ENCODE data around the gene PROSER3. TPM values are rescaled to one million over a fixed set of nuclear protein-coding genes. Genes with fewer than 3 reads are reported as not detected.

PROSER3 gene
- total and polyA plus RNA-seq, 2 experiments from 2014 or later, result 21.8 to 28.0 TPM

DNA sequence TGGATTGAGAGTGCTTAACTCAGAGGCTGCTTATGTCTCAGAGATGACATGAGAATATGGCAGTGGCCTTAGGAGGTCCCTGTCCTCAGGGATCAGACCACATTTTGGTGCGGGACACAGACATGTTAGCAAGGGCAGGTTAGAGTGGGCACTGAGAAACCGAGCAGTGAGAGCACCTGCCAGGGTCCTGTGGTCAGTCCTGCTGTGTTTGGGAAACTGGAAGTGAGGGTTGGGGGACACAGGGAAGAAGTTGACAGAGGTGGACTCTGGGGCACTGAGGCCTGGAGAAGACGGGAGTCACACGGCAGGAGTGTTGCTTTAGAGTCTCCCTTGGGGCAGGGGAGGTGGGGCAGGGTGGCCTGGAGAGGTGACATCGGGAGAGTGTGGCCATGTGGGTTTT is 23.1 kb upstream of the PROSER3 start:
- Histone ChIP-seq H2AFZ (no peak overlapping the region), H3K4me3 (no peak overlapping the region), H3K27ac (ENCODE audit: low read depth) (no peak overlapping the region), H3K27me3 (ENCODE audit: insufficient read depth) (no peaks in the 10 kb centered on the region), H4K20me1 (replicated peaks; ENCODE audit: insufficient read depth) (no peaks in the 10 kb centered on the region; the same call in 1 of the 2 replicates), H3F3A (replicated peaks; ENCODE audit: low read depth) (no peaks in the 10 kb centered on the region), H3K4me2 (no peak overlapping the region), H3K4me1 (ENCODE audit: insufficient read depth) (no peaks in the 10 kb centered on the region; the same call in 1 of the 2 replicates), H3K79me2 (replicated peaks; ENCODE audit: insufficient read depth) (no peaks in the 10 kb centered on the region), H3K9me2 (ENCODE audit: insufficient read depth) (no peaks in the 10 kb centered on the region), H3K36me3 (ENCODE audit: insufficient read depth) (peaks cover 4% of the 10 kb centered on the region; the same call in 1 of the 2 replicates)
- DNase-seq (ENCODE audit: low spot score) (no peak), ATAC-seq (no peak)
- TF ChIP-seq STAT1 (IDR thresholded peaks at IDR 0.05; ENCODE audit: unreplicated experiment) (no peak), EZH2 (IDR thresholded peaks at IDR 0.05; ENCODE audit: low read depth, unreplicated experiment) (no peak), JUNB (IDR thresholded peaks at IDR 0.05; ENCODE audit: unreplicated experiment) (no peak), POLR2AphosphoS5 (IDR thresholded peaks at IDR 0.05; ENCODE audit: low read depth) (no peak), NANOG (IDR thresholded peaks at IDR 0.05; ENCODE audit: borderline replicate concordance) (no peak), ETS1 (IDR thresholded peaks at IDR 0.05) (no peak)
- H3K4me3 Mint-ChIP-seq, result no peak overlapping the region; the same call in 2 of the 3 replicates
- H3K36me3 Mint-ChIP-seq (ENCODE audit: low read depth), result peaks cover 66% of the 10 kb centered on the region
- no peaks in the 10 kb centered on the region for H3K4me1 Mint-ChIP-seq
- H3K9me3 Mint-ChIP-seq, result no peaks in the 10 kb centered on the region; the same call in 2 of the 3 replicates
- peaks cover 5% of the 10 kb centered on the region for H3K27me3 Mint-ChIP-seq (ENCODE audit: insufficient read depth, low read depth, poor library complexity)
- no peak overlapping the region for H3K27ac Mint-ChIP-seq

DNA sequence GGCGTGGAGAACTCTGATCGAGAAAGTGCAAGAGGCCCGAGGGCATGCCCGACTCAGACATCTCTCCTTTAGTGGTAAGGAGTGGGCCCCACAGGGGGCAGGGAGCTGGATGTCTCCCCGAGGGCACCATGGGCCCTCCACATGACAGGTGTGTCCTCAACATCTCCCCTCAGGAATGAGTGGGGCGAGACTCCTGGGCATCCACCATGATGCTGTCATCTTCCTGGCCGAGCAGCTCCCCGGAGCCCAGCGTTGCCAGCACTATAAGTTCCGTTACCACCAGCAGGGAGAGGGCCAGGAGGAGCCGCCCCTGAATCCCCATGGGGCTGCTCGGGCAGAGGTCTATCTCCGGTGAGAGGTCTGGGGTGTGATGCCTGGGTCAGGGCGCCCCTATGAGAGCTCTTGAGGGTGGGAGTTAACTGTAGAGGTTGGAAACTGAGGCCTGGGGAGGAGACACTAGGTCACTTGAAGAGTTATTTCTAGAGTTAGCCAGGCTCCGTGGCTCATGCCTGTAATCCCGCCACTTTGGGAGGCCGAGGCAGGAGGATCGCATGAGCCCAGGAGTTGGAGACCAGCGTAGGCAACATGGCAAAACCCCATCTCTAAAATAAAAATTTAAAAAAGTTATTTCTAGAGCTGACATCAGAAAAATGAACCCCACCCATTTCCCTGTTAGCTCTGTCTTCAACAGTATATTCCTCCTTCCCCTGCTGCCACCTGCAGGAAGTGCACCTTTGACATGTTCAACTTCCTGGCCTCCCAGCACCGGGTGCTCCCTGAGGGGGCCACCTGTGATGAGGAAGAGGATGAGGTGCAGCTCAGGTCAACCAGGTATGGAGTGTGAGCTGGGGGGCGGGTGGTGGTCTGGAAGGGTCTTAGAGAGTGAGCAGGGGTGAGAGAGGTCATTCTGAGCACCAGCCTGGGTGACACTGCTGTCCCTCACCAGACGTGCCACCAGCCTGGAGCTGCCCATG is 20.8 kb upstream of the PROSER3 start:
- no peak overlapping the region for H2AFZ ChIP-seq
- ATAC-seq (no peak), DNase-seq (ENCODE audit: low spot score) (no peak)
- Mint-ChIP-seq H3K36me3 (ENCODE audit: low read depth) (peaks cover 49% of the 10 kb centered on the region), H3K27ac (no peak overlapping the region), H3K4me3 (no peak overlapping the region), H3K4me1 (peaks cover 1% of the 10 kb centered on the region), H3K27me3 (ENCODE audit: insufficient read depth, low read depth, poor library complexity) (peaks cover 5% of the 10 kb centered on the region), H3K9me3 (no peaks in the 10 kb centered on the region; the same call in 2 of the 3 replicates)
- H3K4me1 ChIP-seq (ENCODE audit: insufficient read depth), result peaks cover 4% of the 10 kb centered on the region; the same call in 1 of the 2 replicates
- H3F3A ChIP-seq (replicated peaks; ENCODE audit: low read depth), result peaks cover 8% of the 10 kb centered on the region
- no peak overlapping the region for H3K4me2 ChIP-seq
- no peaks in the 10 kb centered on the region for H3K9me2 ChIP-seq (ENCODE audit: insufficient read depth)
- no peak overlapping the region for H3K27ac ChIP-seq (ENCODE audit: low read depth)
- TF ChIP-seq, protein P1, sequence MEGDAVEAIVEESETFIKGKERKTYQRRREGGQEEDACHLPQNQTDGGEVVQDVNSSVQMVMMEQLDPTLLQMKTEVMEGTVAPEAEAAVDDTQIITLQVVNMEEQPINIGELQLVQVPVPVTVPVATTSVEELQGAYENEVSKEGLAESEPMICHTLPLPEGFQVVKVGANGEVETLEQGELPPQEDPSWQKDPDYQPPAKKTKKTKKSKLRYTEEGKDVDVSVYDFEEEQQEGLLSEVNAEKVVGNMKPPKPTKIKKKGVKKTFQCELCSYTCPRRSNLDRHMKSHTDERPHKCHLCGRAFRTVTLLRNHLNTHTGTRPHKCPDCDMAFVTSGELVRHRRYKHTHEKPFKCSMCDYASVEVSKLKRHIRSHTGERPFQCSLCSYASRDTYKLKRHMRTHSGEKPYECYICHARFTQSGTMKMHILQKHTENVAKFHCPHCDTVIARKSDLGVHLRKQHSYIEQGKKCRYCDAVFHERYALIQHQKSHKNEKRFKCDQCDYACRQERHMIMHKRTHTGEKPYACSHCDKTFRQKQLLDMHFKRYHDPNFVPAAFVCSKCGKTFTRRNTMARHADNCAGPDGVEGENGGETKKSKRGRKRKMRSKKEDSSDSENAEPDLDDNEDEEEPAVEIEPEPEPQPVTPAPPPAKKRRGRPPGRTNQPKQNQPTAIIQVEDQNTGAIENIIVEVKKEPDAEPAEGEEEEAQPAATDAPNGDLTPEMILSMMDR (conservative IDR thresholded peaks at IDR 0.05; ENCODE audit: low read depth in 2 of 2), result peak; percentile 7 to 17; a peak in 1 of 4 replicates
- no peak for TF ChIP-seq EZH2 (IDR thresholded peaks at IDR 0.05; ENCODE audit: low read depth, unreplicated experiment)
- TF ChIP-seq ETS1 (IDR thresholded peaks at IDR 0.05), result no peak
- no peak for TF ChIP-seq POLR2AphosphoS5 (IDR thresholded peaks at IDR 0.05; ENCODE audit: low read depth)
- TF ChIP-seq ZNF331 (CRISPR knock-in tag; IDR thresholded peaks at IDR 0.05; ENCODE audit: low read depth), result no peak
- no peak for TF ChIP-seq EZH2phosphoT487 (IDR thresholded peaks at IDR 0.05; ENCODE audit: unreplicated experiment)
- H4K20me1 ChIP-seq (replicated peaks; ENCODE audit: insufficient read depth), result no peaks in the 10 kb centered on the region; the same call in 1 of the 2 replicates
- H3K4me3 ChIP-seq, result no peak overlapping the region
- no peaks in the 10 kb centered on the region for H3K27me3 ChIP-seq (ENCODE audit: insufficient read depth)
- H3K36me3 ChIP-seq (ENCODE audit: insufficient read depth), result peaks cover 4% of the 10 kb centered on the region; the same call in 1 of the 2 replicates
- no peaks in the 10 kb centered on the region for H3K79me2 ChIP-seq (replicated peaks; ENCODE audit: insufficient read depth)

Measured in GM23338 (cell line).